ENCODE data around the gene FGF22.

DNA sequence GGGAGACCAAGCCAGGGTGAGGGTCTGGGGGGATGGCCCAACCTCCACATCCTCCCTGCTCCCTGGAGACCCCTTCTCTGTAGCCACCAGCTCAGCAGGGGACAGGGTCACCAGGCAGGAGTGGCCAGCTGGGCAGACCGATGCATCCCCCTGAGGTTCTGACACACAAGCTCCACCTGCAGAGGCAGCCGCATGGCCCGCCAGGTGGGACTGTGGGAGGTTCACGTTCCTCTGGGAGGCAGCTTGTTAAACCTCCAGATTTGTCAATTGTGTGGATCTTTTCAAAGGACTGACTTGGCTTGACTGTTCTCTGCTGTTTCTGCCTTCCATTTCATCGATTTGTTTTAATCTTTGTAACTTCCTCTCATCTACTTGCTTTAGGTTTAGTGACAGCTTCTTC lies 14.4 kb upstream of the FGF22 start:
- TF ChIP-seq, protein P1, sequence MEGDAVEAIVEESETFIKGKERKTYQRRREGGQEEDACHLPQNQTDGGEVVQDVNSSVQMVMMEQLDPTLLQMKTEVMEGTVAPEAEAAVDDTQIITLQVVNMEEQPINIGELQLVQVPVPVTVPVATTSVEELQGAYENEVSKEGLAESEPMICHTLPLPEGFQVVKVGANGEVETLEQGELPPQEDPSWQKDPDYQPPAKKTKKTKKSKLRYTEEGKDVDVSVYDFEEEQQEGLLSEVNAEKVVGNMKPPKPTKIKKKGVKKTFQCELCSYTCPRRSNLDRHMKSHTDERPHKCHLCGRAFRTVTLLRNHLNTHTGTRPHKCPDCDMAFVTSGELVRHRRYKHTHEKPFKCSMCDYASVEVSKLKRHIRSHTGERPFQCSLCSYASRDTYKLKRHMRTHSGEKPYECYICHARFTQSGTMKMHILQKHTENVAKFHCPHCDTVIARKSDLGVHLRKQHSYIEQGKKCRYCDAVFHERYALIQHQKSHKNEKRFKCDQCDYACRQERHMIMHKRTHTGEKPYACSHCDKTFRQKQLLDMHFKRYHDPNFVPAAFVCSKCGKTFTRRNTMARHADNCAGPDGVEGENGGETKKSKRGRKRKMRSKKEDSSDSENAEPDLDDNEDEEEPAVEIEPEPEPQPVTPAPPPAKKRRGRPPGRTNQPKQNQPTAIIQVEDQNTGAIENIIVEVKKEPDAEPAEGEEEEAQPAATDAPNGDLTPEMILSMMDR (IDR thresholded peaks at IDR 0.05; ENCODE audit: low read length): no peak
- TF ChIP-seq EZH2 (optimal IDR thresholded peaks at IDR 0.05; ENCODE audit: low read depth, low read length) (no peak), EZH2phosphoT487 (IDR thresholded peaks at IDR 0.05; ENCODE audit: low read length) (no peak)

Data from MM.1S (cell line).